Loucy (cell line): ENCODE results near the gene SLC48A1.

Experiments used
- H2AFZ ChIP-seq: fragments of 200-600 bp; sonication (generic); 2 replicates; pipeline ENCODE4 v1.6.0; 2016; ENCODE audit warnings: antibody characterized with exemption, mild to moderate bottlenecking, low read length, moderate library complexity
- H3F3A ChIP-seq: fragments of 200-600 bp; 2 replicates; pipeline ENCODE4 v1.6.0; 2016; ENCODE audit warnings: antibody characterized with exemption, low read depth, mild to moderate bottlenecking
- H3K27me3 ChIP-seq: fragments of 200-600 bp; sonication (generic); 2 replicates; pipeline ENCODE4 v1.6.1; 2014; ENCODE audit warnings: low read length, mild to moderate bottlenecking; ENCODE audit not compliant: insufficient read depth, poor library complexity, severe bottlenecking
- H3K36me3 ChIP-seq: fragments of 200-600 bp; sonication (generic); 2 replicates; pipeline ENCODE4 v1.6.1; 2016; ENCODE audit warnings: low read length; ENCODE audit not compliant: insufficient read depth
- H3K4me1 ChIP-seq: fragments of 200-600 bp; sonication (generic); 2 replicates; pipeline ENCODE4 v1.5.1; 2014; ENCODE audit warnings: low read length, mild to moderate bottlenecking; ENCODE audit not compliant: insufficient read depth, poor library complexity, severe bottlenecking
- H3K4me2 ChIP-seq: fragments of 200-600 bp; sonication (generic); 2 replicates; pipeline ENCODE4 v1.6.0; 2014; ENCODE audit warnings: antibody characterized with exemption, low read length, low read depth, mild to moderate bottlenecking; ENCODE audit not compliant: poor library complexity, severe bottlenecking
- H3K4me3 ChIP-seq: fragments of 200-600 bp; sonication (generic); 2 replicates; pipeline ENCODE4 v1.5.1; 2014; ENCODE audit warnings: low read length, mild to moderate bottlenecking, mixed read lengths; ENCODE audit not compliant: poor library complexity, severe bottlenecking
- H3K79me2 ChIP-seq: fragments of 200-600 bp; sonication (generic); 2 replicates; pipeline ENCODE4 v1.6.1; 2014; ENCODE audit warnings: low read length; ENCODE audit not compliant: insufficient read depth
- H3K9ac ChIP-seq: fragments of 200-600 bp; sonication (generic); 2 replicates; pipeline ENCODE4 v1.6.0; 2014; ENCODE audit warnings: mild to moderate bottlenecking, low read depth, low read length, moderate library complexity; ENCODE audit not compliant: poor library complexity, severe bottlenecking
- H3K9me2 ChIP-seq: fragments of 200-600 bp; sonication (generic); replicated peaks from 2 replicates; pipeline ENCODE4 v1.6.1; 2016; ENCODE audit warnings: low read depth, low read length, mixed read lengths
- H3K9me3 ChIP-seq: fragments of 200-600 bp; sonication (generic); 2 replicates; pipeline ENCODE4 v1.6.1; 2014; ENCODE audit warnings: mild to moderate bottlenecking, antibody characterized with exemption, low read length, low read depth; ENCODE audit not compliant: insufficient read depth
- H4K20me1 ChIP-seq: fragments of 200-600 bp; sonication (generic); 2 replicates; pipeline ENCODE4 v1.6.0; 2014; ENCODE audit warnings: antibody characterized with exemption, low read length, mild to moderate bottlenecking; ENCODE audit not compliant: insufficient read depth, poor library complexity, severe bottlenecking
- CTCF ChIP-seq: fragments of 200-600 bp; sonication (generic); conservative IDR thresholded peaks from 2 replicates; pipeline ENCODE4 v1.5.1; 2014; ENCODE audit warnings: mild to moderate bottlenecking, antibody characterized with exemption, low read length
- EZH2phosphoT487 ChIP-seq: fragments of 200-600 bp; IDR thresholded peaks from 2 replicates; pipeline ENCODE4 v1.6.1; 2018; ENCODE audit warnings: antibody characterized with exemption, mild to moderate bottlenecking, moderate library complexity, borderline replicate concordance

Gene SLC48A1

GRCh38 chr12:47828008-47828975, 55.3 kb downstream of the SLC48A1 start:
- Histone ChIP-seq H4K20me1 (no peaks in the 10 kb centered on the region), H3K4me1 (peaks cover 26% of the 10 kb centered on the region), H3K9ac (no peak overlapping the region), H3K79me2 (no peaks in the 10 kb centered on the region), H2AFZ (no peak overlapping the region), H3K9me3 (no peaks in the 10 kb centered on the region), H3K4me3 (no peak overlapping the region), H3F3A (no peaks in the 10 kb centered on the region), H3K36me3 (no peaks in the 10 kb centered on the region), H3K4me2 (no peak overlapping the region), H3K27me3 (no peaks in the 10 kb centered on the region), H3K9me2 (no peaks in the 10 kb centered on the region)
- TF ChIP-seq EZH2phosphoT487 (no peak), CTCF (no peak)

GRCh38 chr12:47828976-47829482, 56.0 kb downstream of the SLC48A1 start:
- no peaks in the 10 kb centered on the region for H3K79me2 ChIP-seq
- H3K9me2 ChIP-seq = no peaks in the 10 kb centered on the region
- no peaks in the 10 kb centered on the region for H3K36me3 ChIP-seq
- H3K27me3 ChIP-seq = no peaks in the 10 kb centered on the region
- no peak overlapping the region for H3K4me2 ChIP-seq
- H3K9ac ChIP-seq = no peak overlapping the region
- H2AFZ ChIP-seq = no peak overlapping the region
- peaks cover 30% of the 10 kb centered on the region for H3K4me1 ChIP-seq
- no peak for TF ChIP-seq CTCF
- H4K20me1 ChIP-seq = no peaks in the 10 kb centered on the region
- H3F3A ChIP-seq = no peaks in the 10 kb centered on the region
- H3K9me3 ChIP-seq = no peaks in the 10 kb centered on the region
- no peak overlapping the region for H3K4me3 ChIP-seq

- Histone ChIP-seq H3K9me2 (no peaks in the 10 kb centered on the region), H3F3A (no peaks in the 10 kb centered on the region), H4K20me1 (no peaks in the 10 kb centered on the region), H3K9me3 (no peaks in the 10 kb centered on the region), H3K36me3 (no peaks in the 10 kb centered on the region), H3K4me1 (peaks cover 30% of the 10 kb centered on the region), H2AFZ (no peak overlapping the region), H3K9ac (no peak overlapping the region), H3K4me2 (no peak overlapping the region), H3K4me3 (no peak overlapping the region), H3K79me2 (no peaks in the 10 kb centered on the region), H3K27me3 (no peaks in the 10 kb centered on the region)
- TF ChIP-seq EZH2phosphoT487 (no peak), CTCF (no peak)
Observed at GRCh38 chr12:47829584-47829983, 56.5 kb downstream of the SLC48A1 start.
